Measurements from ENCODE around the gene TMEM30A. TPM values are rescaled to one million over a fixed set of nuclear protein-coding genes. Genes with fewer than 3 reads are reported as not detected.
A peak's percentile ranks its signal among the peaks of the same experiment; 100 is the strongest.

The TMEM30A gene
- total and polyA plus RNA-seq, 2 experiments from 2014 or later: 30.0 to 33.5 TPM

GRCh38 chr6:75209184-75209723, 75.3 kb downstream of the TMEM30A start:
- peaks cover 52% of the 10 kb centered on the region for H3K27me3 ChIP-seq
- no peaks in the 10 kb centered on the region for H3K36me3 ChIP-seq
- no peak for TF ChIP-seq CTCF (IDR thresholded peaks at IDR 0.05; ENCODE audit: low read depth, low read length)
- no peaks in the 10 kb centered on the region for H3K9me3 ChIP-seq (ENCODE audit: low read depth)
- no peak for DNase-seq (ENCODE audit: low read depth in 1 of 2, low spot score in 1 of 2)
- peaks cover 10% of the 10 kb centered on the region for H3K4me1 ChIP-seq (ENCODE audit: low read depth)
- H3K27ac ChIP-seq: no peak overlapping the region
- H3K4me3 ChIP-seq: no peak overlapping the region

- peaks cover 59% of the 10 kb centered on the region for H3K27me3 ChIP-seq
- H3K9me3 ChIP-seq (ENCODE audit: low read depth): no peaks in the 10 kb centered on the region
- TF ChIP-seq CTCF (IDR thresholded peaks at IDR 0.05; ENCODE audit: low read depth, low read length): peak; percentile 94
- no peak overlapping the region for H3K4me3 ChIP-seq
- peaks cover 4% of the 10 kb centered on the region for H3K4me1 ChIP-seq (ENCODE audit: low read depth)
- no peaks in the 10 kb centered on the region for H3K36me3 ChIP-seq
- DNase-seq (ENCODE audit: low read depth in 1 of 2, low spot score in 1 of 2): peak; percentile 89 to 91
- no peak overlapping the region for H3K27ac ChIP-seq
These were observed 76.1 kb downstream of the TMEM30A start for GRCh38 chr6:75208298-75209183.

- no peak overlapping the region for H3K27ac ChIP-seq
- H3K36me3 ChIP-seq: no peaks in the 10 kb centered on the region
- no peaks in the 10 kb centered on the region for H3K9me3 ChIP-seq (ENCODE audit: low read depth)
- peak in 1 of 2 donors; percentile 64 for DNase-seq (ENCODE audit: low read depth in 1 of 2, low spot score in 1 of 2)
- TF ChIP-seq CTCF (IDR thresholded peaks at IDR 0.05; ENCODE audit: low read depth, low read length): no peak
- H3K27me3 ChIP-seq: peaks cover 77% of the 10 kb centered on the region
- peak overlapping the region; percentile 17 for H3K4me3 ChIP-seq
- peaks cover 2% of the 10 kb centered on the region for H3K4me1 ChIP-seq (ENCODE audit: low read depth)
These were observed 77.8 kb downstream of the TMEM30A start for GRCh38 chr6:75206576-75207342.

GRCh38 chr6:75205776-75206575, 78.6 kb downstream of the TMEM30A start, which contains the start of gene COL12A1:
TSS of gene COL12A1 (minus strand) at chr6:75206053. CDS start at chr6:75202792, 3,261 bp downstream.
- Histone ChIP-seq H3K9me3 (ENCODE audit: low read depth) (no peaks in the 10 kb centered on the region), H3K4me1 (ENCODE audit: low read depth) (no peaks in the 10 kb centered on the region), H3K27me3 (peaks cover 84% of the 10 kb centered on the region), H3K27ac (no peak within 1 kb of the TSS), H3K36me3 (no peaks in the 10 kb centered on the region), H3K4me3 (peak within 1 kb of the TSS; percentile 17)
- peak; percentile 71 to 100 for DNase-seq (ENCODE audit: low read depth in 1 of 2, low spot score in 1 of 2)
- TF ChIP-seq CTCF (IDR thresholded peaks at IDR 0.05; ENCODE audit: low read depth, low read length): no peak

Data from cardiac muscle cell (in vitro differentiated cells and primary cell).